Superior temporal gyrus (tissue), 1 donor: ENCODE results near the gene NAGLU.

Experiments
- DNase-seq: peaks from one replicate; pipeline ENCODE4 v3.0.0-alpha.2; 2016; ENCODE audit errors: extremely low spot score

The NAGLU gene

GRCh38 chr17:42564815-42565522 lies 28.9 kb downstream of the NAGLU start:
- DNase-seq, result no peak

- no peak for DNase-seq
Measured at GRCh38 chr17:42565523-42566214, 29.6 kb downstream of the NAGLU start.

DNA sequence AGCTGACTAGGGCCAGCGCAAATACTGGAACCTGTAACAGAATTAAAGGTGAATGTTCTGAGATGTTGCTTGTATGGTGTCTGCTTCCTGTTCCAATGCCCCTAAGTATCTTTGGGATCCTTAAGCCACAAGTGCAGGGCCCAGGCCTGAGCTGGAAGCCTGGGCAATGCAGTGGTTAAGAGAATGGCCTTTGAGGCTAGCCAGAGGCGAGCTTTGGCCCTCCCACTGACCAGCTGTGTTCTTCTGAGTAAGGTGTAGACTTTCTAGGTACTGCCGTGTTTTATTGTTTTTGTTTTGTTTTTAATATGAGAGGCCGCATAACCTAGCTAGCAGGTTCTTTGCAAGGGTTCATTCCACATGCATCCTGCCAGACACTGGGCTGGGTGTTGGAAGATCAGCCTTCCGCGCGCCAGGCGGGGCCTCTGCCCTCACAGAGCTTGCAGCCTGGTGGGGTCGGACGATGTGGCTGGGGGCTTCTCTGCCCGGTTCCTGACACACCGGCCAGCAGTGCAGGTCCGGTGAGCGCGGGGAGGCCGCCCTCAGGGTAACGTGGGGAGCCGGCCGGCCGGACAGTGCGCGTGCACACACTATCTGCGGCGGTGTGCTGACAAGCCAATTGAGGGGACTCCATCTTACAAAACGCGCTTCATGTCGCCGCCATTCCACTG lies 30.3 kb downstream of the NAGLU start:
- DNase-seq, result no peak

GRCh38 chr17:42566883-42567573 lies 31.0 kb downstream of the NAGLU start, which contains the start of gene MLX:
MLX (plus strand) TSS chr17:42567100; CDS start chr17:42567125, 25 bp downstream.
- DNase-seq, result peak; percentile 95

DNA sequence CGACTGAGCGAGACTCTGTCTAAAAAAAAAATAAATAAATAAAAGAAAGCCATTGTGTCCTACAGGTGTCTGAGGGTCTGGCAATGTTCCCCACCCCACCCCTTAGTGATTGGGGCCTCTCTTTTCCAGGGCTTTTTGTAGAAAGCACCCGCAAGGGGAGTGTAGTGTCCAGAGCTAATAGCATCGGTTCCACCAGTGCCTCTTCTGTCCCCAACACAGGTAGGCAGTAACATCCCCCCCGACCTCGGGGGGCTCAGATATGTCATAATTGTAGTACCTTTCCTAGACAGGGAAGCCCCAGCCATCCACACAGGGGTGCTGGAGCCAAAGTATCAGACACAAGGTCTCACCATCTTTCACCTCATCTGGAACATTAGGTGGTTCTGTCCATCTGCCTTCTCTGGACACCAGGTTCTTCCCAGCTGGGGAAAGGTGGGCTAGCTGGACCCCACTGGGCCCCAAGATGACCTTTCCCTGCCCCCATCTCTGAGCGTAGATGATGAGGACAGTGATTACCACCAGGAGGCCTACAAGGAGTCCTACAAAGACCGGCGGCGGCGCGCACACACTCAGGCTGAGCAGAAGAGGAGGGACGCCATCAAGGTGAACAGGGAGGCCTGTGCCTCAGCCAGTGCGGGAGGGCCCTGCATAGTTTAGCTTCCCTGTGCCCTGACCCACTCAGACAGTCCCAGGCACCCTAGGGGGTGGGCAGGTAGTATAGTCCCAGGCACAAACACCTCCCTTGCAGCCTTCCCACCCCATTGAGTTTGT lies 32.5 kb downstream of the NAGLU start:
- no peak for DNase-seq

GRCh38 chr17:42571435-42572225 lies 35.6 kb downstream of the NAGLU start:
- DNase-seq, result no peak

DNA sequence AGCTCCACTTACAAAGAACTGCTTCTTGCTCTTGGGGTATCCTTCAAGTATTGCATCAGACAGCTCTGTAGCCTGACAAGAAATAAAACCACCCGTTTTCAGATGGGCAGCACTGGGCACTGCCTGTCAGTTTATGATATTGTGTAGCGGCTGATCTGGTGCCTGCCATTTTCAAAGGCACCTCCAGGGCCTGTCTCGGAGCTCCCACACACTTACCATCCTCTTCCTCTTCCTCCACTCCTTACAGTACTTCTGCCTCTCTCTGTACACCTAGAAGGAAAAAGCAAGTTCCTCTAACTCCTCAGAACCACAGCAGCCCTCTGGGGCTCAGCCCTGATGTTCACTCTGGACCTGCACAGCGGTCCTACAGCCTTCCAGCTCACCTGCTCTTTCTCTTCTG lies 37.1 kb downstream of the NAGLU start:
- DNase-seq, result no peak

GRCh38 chr17:42574463-42574862 lies 38.4 kb downstream of the NAGLU start:
- no peak for DNase-seq

DNA sequence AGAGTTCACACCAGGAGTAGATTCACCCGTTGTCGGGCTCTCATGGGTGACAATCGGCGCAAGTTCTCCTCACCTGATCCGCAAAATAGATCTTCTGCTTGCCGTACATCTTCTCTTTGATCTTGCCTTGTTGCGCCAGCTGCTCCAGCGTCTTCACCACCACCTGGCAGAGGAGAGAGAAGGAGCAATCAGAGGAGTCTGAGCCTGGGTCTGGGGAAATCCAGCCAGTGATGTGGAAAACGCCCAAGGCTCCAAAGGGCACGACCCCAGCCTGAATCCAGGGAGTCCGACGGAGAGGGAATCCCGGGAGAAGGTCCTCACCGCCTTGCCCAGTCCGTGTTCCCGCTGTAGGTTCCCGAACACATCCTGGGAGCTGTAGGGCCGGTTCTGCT lies 41.1 kb downstream of the NAGLU start:
- no peak for DNase-seq

DNA sequence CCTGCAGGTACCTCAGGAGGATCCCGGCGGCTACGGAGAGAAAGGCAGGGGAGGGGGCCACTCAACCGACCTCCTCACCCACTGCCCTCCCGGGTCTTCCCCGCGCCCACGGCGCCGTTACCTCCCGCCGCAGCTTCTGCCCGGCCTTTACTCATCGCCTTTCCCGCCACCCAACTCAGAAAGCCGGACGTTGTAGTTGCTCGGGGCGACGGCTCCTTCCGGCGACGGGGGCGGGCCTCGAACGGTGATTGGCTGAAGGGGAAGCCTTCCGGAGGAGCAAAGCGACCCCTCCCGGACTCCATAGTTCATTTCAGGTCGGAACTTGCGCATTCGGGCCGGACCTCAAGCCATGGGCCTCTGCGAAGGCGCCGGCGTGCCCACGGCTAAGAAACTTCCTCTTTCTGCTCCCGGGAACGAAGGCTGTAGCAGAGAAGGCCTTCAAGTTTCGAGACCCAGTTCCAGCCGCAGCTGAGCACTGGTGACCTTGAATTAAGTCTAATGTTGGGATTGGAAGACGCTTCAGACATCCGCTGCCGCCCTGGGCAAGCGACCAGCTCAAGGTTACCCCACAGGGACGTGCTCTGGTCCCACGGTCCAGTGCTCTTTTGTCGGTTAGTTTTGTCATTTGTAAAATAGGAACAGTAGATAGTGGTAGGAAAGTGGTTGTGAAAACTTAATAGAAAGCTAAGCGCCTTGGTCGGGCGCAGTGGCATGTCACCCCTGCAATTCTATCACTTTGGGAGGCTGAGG lies 41.7 kb downstream of the NAGLU start, which contains the start of gene PSMC3IP:
Gene PSMC3IP (minus strand): TSS at position 198 of the 750 bp plus-strand sequence. CDS start 43 bp downstream, at position 155.
- peak; percentile 97 for DNase-seq

- peak; percentile 75 for DNase-seq
Measured at GRCh38 chr17:42578282-42578869, 42.3 kb downstream of the NAGLU start.

DNA sequence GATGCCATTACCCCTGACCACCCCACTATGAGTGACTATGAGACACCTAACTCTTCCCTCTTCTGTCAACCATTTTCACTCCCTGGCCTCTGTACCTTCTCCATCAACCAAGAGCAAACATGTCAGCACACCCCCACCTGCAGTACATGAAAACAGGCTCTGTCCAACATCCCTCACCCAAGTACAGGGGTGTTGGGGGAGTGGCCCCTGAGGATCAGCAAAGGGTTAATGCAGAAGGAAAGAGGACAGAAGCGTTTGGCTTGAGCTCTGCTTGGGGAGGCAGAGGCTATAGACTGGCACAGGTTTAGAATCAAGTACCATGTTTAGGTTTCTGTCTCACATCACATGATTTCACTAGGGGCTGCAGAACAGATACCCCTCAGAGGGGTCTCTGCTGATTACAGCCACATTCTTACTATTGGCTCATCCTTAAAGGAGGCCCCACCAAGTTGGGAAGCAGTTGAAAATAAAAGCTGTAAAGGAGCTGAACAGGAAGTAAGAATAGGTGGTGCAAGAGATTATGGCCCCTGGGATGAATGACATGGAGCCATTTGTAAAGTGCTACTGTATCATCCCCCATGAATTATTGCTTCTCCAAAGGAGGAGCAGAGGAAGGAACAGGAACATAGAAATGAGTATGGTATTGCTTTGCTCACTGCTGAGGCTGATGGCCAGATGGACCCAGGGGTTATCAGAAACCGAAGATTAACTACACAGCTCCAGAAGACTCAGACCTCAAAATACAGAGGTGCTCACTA lies 43.9 kb downstream of the NAGLU start:
- no peak for DNase-seq

DNA sequence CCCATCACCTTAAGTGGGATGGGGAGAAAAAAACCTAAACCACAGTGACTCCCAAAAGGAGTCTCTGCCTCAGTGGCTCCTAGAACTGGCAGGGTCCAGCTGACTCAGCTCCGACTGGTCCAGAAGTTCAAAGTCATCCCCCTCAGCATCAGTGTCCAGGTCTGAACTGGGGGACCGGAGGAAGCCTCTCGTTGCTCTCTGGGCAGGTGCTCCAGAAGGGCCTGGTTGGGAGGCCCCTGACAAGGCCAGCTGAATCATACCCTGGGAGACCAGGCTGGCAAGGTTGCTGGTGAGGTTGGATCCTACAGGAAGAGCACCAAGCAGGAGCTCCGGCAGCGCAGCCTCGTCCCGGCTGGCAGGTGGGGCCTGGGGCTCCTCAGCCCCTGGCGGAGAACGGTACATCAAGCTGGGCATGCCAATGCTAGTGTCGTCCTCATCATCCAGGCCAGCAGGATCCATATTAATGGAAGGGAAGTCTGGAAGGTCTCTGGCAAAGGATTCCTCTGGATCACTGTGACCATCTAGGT lies 45.8 kb downstream of the NAGLU start:
- DNase-seq, result no peak

DNA sequence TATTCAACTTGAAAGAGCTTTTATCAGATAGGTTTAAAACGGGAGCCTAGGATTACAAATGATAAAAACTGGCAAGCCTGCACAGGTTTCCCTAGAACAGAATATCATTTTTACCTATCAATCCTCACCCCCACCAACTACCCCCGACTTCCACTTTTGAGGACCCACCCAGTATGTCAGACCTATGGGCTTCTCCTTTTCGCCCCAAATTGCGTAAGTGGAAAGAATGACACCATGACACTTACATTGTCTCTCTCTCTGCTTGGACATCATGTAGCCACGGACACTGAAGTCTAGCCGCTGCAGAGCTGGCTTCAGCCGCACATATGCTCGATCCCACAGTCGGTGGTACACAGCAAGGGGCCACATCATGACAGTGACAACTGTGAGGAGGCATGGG lies 48.8 kb downstream of the NAGLU start:
- no peak for DNase-seq

DNA sequence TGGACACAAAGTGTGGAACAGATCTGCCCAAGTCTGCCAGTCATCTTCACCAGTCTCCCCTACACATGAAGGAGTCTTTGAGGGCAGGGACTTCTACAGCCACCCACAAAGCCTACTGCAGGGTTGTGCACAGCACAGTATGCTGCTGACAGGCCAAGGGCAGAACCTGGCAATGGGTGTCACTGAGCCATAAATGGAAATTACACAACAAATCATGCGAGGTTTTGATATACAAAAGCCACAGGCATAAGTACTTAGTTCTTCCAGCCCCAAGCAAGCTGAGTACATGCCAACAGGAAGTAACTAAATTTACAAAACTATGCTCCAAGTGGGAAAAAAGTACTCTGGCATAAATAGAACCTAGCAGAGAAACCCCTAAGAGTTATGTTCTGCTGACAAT lies 49.3 kb downstream of the NAGLU start:
- no peak for DNase-seq

- no peak for DNase-seq
Measured at GRCh38 chr17:42586514-42587230, 50.6 kb downstream of the NAGLU start.

- DNase-seq, result no peak
Measured at GRCh38 chr17:42590886-42591285, 54.8 kb downstream of the NAGLU start.

DNA sequence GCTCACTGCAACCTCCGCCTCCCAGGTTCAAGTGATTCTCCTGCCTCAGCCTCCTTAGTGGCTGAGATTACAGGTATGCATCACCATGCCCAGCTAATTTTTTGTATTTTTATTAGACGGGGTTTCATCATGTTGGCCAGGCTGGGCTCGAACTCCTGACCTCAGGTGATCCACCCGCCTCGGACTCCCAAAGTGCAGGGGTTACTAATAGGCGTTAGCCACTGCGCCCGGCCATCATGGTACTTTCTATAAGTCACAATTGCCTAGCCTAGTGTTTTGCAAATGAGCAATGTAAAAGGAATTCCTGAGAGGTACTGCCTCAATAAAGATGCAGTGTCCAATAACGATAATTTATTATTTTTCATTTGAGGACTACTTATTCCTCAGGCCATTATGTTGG lies 55.4 kb downstream of the NAGLU start:
- no peak for DNase-seq
